ENCODE data around the gene TNFRSF6B.

TNFRSF6B gene

DNA sequence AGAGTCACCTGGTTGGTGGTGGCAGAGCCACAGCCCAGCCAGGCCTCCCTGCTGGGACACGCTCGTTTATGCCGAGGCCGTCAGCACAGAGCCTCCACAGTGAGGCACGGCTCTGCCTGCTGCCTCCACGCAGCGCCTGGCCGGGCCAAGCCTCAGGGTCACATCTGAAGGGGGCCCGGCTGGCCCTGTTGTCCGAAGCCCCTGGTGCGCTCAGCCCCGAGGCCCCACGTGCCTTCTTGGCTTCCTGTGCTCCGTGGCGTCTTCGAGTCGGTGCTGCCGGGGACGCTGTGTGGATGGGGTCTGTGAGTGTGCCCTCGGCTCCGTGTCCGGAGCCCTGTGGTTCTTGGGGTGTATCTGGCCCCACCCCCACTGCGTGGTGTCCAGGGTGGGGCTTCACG, 10.4 kb upstream of the TNFRSF6B start:
- DNase-seq (ENCODE audit: low spot score), result no peak

- no peak for DNase-seq (ENCODE audit: low spot score)
Observed at GRCh38 chr20:63686492-63687321, 9.7 kb upstream of the TNFRSF6B start.

DNA sequence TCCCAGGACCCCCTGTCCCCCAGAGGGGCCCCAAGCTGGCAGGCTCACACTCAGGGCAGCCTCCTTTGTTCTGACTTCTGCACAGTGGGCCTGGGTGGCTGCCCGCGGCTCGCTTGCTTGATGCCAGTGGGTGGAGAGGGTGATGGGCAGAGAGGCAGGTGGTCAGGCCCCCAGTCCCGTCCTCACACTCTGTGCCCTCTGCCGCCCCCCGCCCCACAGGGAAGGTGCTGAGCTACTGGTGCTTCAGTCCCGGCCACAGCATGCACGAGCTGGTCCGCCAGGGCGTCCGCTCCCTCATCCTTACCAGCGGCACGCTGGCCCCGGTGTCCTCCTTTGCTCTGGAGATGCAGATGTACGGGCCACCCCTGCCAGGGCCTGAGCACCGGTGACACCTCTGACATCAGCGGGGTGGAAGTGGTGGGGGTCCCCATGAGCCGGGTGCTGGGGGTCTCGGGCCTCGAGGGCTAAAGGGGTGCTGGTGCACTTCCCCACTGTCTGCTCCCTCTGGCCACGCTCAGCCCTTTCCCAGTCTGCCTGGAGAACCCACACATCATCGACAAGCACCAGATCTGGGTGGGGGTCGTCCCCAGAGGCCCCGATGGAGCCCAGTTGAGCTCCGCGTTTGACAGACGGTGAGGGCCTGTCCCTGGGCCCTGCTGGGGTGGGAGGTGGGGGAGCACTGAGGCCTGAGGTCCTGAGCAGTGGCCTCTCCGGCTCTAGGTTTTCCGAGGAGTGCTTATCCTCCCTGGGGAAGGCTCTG, 8.9 kb upstream of the TNFRSF6B start:
- DNase-seq (ENCODE audit: low spot score), result no peak

DNA sequence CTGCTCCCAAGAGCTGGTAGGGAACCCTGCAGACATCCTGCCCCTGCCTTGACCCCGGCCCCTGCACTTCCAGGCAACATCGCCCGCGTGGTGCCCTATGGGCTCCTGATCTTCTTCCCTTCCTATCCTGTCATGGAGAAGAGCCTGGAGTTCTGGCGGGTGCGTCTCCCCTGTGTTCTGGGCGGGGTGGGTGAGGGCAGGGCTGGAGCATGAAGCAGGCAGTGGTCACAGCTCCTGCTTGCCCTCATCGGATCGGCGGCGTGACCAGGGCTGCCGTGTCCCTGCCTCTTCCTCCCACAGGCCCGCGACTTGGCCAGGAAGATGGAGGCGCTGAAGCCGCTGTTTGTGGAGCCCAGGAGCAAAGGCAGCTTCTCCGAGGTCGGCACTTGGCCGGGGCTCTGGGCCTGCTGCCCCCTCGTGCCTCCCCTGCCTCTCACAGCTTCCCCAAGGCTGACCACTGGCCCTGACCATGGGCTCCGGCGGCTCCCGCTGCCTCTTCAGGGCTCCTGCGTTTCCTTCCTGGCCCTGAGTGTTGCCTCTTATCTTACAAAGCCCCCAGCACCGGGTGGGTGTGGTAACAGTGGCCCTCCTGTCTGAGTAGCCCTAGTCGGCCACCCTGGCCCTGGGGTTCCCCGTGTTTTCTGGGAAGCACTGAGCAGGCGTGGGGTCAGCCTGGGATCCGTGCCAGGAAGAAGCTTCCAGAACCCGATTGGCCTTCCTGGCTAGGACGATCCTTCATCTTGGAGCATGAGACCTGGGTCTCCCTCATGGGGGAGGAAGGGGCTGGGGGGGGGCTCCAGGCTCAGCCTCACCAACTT, 8.0 kb upstream of the TNFRSF6B start:
- no peak for DNase-seq (ENCODE audit: low spot score)

GRCh38 chr20:63689046-63690002, 7.1 kb upstream of the TNFRSF6B start:
- DNase-seq (ENCODE audit: low spot score), result no peak

GRCh38 chr20:63690003-63690897, 6.2 kb upstream of the TNFRSF6B start:
- DNase-seq (ENCODE audit: low spot score), result no peak

DNA sequence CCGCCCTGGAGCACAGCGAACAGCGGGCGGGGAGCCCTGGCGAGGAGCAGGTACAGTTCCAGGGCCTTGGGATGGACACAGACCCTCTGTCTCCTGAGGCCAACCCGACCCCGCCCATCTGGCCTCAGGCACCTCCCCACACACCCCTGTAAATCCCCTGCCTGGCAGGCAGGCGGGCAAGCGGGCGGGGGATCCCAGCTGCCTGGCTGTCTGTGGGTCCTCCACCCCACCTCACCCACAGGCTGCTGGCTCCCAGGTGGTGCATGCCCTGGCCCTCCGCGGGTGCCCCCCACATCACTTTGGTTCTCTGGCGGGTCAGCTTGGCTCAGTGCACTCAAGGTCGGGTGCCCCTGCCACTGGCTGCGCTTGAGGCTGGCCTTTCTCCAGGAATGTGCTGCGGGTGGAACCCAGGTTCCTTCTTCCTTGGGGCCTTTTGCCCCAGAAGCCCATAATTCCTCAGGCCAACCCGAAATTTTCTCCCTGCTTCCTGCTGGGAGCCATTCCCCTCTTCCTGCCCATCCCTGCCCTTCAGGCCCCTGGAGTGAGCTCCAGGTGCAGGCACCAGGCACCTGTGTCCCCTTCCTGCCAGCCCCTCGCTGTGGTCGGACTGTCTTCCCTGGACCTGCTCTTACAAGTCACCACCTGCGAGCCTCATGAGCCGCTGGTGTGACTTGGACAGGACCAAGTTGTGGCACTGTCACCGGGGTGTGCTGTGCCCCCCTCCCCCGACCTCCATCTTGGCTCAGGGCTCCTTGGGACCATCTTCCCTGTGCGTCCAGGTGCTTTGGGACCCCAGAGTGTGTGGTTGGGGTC, 5.3 kb upstream of the TNFRSF6B start:
- no peak for DNase-seq (ENCODE audit: low spot score)

DNA sequence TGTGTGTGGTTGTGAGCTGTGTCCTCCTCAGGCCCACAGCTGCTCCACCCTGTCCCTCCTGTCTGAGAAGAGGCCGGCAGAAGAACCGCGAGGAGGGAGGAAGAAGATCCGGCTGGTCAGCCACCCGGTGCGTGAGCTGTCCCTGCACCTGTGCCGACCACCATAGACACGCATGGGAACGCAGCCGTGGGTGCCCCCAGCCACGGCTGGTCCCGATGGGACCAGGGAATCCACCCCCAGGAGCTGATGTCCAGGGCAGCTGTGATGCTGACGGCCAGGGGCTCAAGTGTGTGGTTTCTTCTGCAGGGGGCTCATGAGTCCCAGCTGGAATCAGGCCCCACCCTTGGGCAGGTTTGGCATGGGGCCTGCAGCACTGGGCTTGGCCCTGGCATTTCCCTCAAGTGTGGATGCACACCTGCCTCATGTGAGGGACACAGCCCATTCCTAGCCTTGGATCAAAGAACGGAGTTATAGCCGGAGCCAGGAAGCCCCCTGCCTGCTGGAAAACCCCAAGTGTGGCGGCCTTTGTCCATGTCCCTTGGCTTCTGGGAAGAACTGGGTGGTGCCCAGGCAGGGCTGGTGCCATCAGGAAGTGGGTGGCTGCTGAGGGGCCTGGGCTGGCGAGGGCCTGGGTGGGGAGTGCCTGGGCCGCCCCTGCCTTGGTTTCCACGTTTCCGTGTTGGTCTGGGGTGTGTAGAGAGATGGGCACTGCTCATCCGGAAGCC, 4.6 kb upstream of the TNFRSF6B start:
- DNase-seq (ENCODE audit: low spot score), result no peak

GRCh38 chr20:63692436-63693082, 3.9 kb upstream of the TNFRSF6B start:
- no peak for DNase-seq (ENCODE audit: low spot score)

DNA sequence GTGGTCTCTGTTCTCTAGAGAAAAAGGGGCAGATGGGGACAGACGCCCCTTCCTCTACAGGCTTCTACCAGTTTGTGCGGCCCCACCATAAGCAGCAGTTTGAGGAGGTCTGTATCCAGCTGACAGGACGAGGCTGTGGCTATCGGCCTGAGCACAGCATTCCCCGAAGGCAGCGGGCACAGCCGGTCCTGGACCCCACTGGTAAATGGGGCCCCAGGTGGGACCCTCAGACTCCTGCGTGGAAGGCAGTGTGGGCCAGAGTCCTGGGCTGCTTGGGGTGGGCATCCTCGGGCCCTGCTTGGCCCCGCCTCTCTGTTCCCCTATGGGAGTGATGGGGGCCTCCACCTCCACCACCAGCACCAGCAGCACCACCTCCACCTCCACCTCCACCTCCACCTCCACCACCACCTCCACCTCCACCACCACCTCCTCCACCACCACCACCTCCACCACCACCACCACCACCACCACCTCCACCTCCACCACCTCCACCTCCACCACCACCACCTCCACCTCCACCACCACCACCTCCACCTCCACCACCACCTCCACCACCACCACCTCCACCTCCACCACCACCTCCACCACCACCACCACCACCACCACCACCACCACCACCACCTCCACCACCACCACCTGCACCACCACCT, 3.2 kb upstream of the TNFRSF6B start:
- DNase-seq (ENCODE audit: low spot score), result no peak

DNA sequence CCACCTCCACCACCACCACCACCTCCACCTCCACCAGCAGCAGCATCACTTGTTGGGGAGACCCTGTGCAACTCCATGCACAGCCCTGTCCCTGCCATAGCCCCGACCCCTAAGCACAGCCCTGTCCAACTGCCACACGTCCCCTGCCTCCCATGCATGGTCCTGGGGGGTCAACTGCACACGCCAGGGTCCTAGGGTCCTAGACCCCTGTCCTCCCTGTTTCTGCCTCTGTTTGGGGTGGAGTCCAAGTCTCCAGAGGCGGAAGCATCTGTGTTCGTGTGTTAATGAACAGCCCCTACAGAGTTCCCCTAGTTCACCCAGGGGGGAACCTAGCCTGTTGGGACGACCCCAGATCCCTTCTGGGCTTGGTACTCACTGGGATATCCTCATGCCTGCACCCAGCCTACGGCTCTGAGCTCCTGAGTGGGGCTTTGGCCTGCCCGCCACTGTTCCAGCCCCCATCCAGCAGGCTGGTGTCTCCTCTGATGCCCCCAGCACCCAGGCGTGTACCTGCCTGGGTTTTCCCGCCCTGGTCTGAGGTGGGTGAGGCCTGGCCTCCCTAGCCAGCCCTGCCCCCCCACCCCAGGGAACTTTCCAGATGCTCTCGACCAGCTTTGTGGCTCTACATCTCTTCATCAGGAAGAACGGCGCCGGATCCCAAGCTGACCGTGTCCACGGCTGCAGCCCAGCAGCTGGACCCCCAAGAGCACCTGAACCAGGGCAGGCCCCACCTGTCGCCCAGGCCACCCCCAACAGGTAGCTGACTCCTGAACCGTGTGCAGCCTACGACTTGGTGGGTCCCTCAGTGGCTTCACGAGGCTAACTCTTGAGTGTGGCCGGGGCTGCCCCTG, 2.5 kb upstream of the TNFRSF6B start:
- DNase-seq (ENCODE audit: low spot score), result no peak

- no peak for DNase-seq (ENCODE audit: low spot score)
Observed at GRCh38 chr20:63694584-63695423, 1.6 kb upstream of the TNFRSF6B start.

DNA sequence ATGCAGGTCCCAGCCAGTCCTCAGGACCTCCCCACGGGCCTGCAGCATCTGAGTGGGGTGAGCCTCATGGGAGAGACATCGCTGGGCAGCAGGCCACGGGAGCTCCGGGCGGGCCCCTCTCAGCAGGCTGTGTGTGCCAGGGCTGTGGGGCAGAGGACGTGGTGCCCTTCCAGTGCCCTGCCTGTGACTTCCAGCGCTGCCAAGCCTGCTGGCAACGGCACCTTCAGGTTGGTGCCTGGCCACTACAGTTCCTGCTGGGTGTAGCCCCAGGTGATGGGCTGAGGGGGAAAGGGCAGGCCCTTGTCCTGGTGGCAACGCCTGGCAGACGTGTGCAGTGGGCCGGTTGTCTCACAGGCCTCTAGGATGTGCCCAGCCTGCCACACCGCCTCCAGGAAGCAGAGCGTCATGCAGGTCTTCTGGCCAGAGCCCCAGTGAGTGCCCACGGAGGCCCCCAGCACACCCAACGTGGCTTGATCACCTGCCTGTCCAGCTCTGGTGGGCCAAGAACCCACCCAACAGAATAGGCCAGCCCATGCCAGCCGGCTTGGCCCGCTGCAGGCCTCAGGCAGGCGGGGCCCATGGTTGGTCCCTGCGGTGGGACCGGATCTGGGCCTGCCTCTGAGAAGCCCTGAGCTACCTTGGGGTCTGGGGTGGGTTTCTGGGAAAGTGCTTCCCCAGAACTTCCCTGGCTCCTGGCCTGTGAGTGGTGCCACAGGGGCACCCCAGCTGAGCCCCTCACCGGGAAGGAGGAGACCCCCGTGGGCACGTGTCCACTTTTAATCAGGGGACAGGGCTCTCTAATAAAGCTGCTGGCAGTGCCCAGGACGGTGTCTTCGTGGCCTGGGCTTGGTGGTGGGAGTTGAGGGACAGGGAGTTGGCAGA, 787 bp upstream of the TNFRSF6B start:
- DNase-seq (ENCODE audit: low spot score), result no peak

DNA sequence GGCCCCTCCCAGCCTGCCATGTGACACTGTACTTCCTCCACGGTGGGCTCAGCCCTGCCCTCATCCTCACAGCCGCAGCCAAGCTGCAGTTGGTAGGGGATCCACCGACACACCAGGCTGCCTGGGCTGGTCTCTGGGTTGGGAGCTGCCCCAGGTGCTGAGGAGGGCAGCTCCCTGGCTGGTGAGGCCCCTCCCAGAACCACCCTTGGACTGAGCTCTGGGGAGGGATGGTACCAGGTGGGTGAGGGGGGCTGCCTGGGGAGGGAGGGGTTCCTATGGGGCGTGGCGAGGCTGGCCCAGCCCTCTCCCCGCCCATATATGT, 185 bp upstream of the TNFRSF6B start:
- peak; percentile 57 for DNase-seq (ENCODE audit: low spot score)

DNA sequence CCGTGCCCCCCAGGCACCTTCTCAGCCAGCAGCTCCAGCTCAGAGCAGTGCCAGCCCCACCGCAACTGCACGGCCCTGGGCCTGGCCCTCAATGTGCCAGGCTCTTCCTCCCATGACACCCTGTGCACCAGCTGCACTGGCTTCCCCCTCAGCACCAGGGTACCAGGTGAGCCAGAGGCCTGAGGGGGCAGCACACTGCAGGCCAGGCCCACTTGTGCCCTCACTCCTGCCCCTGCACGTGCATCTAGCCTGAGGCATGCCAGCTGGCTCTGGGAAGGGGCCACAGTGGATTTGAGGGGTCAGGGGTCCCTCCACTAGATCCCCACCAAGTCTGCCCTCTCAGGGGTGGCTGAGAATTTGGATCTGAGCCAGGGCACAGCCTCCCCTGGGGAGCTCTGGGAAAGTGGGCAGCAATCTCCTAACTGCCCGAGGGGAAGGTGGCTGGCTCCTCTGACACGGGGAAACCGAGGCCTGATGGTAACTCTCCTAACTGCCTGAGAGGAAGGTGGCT, 960 bp downstream of the TNFRSF6B start:
- no peak for DNase-seq (ENCODE audit: low spot score)

Data from NAMALWA (cell line).